Measurements from ENCODE around the gene NELFCD.

Gene NELFCD

DNA sequence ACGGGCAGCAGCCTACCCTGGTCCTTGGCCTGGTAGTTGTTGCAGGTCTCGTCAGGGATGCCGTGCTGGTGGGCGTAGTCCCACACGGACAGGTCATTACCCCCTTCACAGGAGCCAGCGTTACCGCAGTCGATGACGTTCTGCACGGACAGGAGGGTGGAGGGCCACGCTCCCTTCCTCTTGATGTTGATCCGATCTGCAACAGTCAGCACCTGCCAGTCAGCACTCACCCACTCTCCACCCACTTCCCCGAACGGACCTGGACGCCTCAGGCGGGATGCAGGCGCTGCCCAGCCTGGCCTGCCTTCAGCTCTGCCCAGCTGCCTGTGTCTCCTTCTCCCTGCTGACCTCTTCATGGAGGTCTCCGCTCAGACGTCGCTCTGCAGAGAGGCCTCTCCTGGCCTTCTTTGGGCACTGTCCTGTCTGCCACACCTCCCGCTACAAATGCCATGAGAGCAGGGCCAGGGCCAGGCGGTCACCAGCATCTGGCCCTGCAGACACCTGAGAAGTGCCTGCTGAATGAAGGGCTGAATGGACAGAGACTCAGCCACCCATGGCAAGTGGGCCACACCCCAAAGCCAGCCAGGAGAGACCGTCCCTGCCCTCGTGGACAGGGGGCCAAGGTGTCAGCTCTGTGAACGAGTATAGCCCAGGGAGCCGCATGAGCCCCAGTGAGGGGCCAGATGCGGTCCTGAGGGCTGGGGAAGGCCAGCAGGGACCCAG lies 20.6 kb downstream of the NELFCD start:
- H3K9ac ChIP-seq, result no peak overlapping the region
- no peak overlapping the region for H3K4me3 ChIP-seq (IDR thresholded peaks at IDR 0.05; ENCODE audit: insufficient read depth, low read depth, low read length)
- H3K4me2 ChIP-seq, result no peak overlapping the region
- no peaks in the 10 kb centered on the region for H3K79me2 ChIP-seq (ENCODE audit: insufficient read depth, low read depth)
- TF ChIP-seq, protein P1, sequence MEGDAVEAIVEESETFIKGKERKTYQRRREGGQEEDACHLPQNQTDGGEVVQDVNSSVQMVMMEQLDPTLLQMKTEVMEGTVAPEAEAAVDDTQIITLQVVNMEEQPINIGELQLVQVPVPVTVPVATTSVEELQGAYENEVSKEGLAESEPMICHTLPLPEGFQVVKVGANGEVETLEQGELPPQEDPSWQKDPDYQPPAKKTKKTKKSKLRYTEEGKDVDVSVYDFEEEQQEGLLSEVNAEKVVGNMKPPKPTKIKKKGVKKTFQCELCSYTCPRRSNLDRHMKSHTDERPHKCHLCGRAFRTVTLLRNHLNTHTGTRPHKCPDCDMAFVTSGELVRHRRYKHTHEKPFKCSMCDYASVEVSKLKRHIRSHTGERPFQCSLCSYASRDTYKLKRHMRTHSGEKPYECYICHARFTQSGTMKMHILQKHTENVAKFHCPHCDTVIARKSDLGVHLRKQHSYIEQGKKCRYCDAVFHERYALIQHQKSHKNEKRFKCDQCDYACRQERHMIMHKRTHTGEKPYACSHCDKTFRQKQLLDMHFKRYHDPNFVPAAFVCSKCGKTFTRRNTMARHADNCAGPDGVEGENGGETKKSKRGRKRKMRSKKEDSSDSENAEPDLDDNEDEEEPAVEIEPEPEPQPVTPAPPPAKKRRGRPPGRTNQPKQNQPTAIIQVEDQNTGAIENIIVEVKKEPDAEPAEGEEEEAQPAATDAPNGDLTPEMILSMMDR (conservative IDR thresholded peaks at IDR 0.05; ENCODE audit: low read depth, low read length), result no peak
- H4K20me1 ChIP-seq (ENCODE audit: insufficient read depth), result no peaks in the 10 kb centered on the region
- H3K4me1 ChIP-seq (ENCODE audit: low read depth, poor library complexity, severe bottlenecking), result peaks cover 29% of the 10 kb centered on the region
- no peaks in the 10 kb centered on the region for H3K36me3 ChIP-seq (ENCODE audit: insufficient read depth)
- H3K27ac ChIP-seq, result no peak overlapping the region
- no peak overlapping the region for H2AFZ ChIP-seq (ENCODE audit: low read depth)
- peaks cover 11% of the 10 kb centered on the region; the same call in 1 of the 2 replicates for H3K27me3 ChIP-seq (ENCODE audit: insufficient read depth, low read depth)

DNA sequence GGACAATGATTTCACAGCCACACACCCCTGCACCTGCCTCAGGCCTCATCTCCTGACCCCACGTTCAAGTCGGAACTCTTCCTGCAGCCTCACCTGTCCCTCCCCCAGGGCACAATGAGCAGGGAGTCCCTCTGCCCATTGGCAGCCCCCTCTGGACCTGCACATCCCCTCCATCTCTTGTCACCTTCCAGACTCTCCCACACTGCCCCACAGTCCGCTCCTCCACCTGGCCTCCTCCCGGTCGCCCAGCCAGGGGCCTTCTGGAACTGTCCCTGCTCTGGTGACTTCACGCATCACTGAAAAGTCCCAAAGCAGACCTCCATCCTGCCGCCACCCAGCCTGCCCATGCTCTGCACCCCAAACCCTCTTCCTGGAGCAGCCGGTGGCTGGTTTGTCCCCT lies 21.3 kb downstream of the NELFCD start:
- no peak overlapping the region for H2AFZ ChIP-seq (ENCODE audit: low read depth)
- H3K9ac ChIP-seq, result no peak overlapping the region
- H3K27me3 ChIP-seq (ENCODE audit: insufficient read depth, low read depth), result peaks cover 11% of the 10 kb centered on the region; the same call in 1 of the 2 replicates
- H3K79me2 ChIP-seq (ENCODE audit: insufficient read depth, low read depth), result no peaks in the 10 kb centered on the region
- no peaks in the 10 kb centered on the region for H4K20me1 ChIP-seq (ENCODE audit: insufficient read depth)
- H3K4me1 ChIP-seq (ENCODE audit: low read depth, poor library complexity, severe bottlenecking), result peaks cover 29% of the 10 kb centered on the region
- H3K36me3 ChIP-seq (ENCODE audit: insufficient read depth), result no peaks in the 10 kb centered on the region
- no peak overlapping the region for H3K27ac ChIP-seq
- no peak overlapping the region for H3K4me3 ChIP-seq (IDR thresholded peaks at IDR 0.05; ENCODE audit: insufficient read depth, low read depth, low read length)
- TF ChIP-seq, protein P1 (conservative IDR thresholded peaks at IDR 0.05; ENCODE audit: low read depth, low read length), result no peak
- no peak overlapping the region for H3K4me2 ChIP-seq

DNA sequence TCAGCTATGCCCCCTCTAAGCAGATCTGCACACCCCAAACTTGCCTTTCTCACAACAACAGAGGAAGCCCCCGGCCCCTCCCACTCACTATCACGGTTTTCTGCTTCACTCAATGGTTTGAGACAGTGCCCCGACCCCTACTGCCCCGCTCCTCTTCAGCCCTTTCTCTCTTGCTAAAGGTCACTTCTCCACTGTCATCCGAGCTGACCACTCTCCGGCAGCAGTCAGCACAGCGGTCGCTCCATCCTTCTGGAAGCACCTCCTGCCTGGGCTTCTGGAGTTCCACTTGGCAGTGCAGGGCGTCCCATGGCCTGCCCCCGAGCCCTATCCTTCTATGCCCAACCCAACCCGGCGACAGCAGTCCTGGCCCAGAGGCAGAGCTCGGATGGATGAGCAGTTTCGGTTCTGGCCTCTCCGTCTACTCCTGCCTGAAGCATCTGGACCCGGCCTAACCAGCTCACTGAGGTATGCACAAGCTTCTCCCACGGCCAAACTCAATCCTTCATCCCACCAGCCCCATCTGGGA lies 21.9 kb downstream of the NELFCD start:
- peaks cover 29% of the 10 kb centered on the region for H3K4me1 ChIP-seq (ENCODE audit: low read depth, poor library complexity, severe bottlenecking)
- no peaks in the 10 kb centered on the region for H3K79me2 ChIP-seq (ENCODE audit: insufficient read depth, low read depth)
- H3K4me2 ChIP-seq, result no peak overlapping the region
- TF ChIP-seq, protein P1 (conservative IDR thresholded peaks at IDR 0.05; ENCODE audit: low read depth, low read length), result no peak
- peaks cover 15% of the 10 kb centered on the region; the same call in 1 of the 2 replicates for H3K27me3 ChIP-seq (ENCODE audit: insufficient read depth, low read depth)
- H2AFZ ChIP-seq (ENCODE audit: low read depth), result no peak overlapping the region
- no peaks in the 10 kb centered on the region for H3K36me3 ChIP-seq (ENCODE audit: insufficient read depth)
- H3K4me3 ChIP-seq (IDR thresholded peaks at IDR 0.05; ENCODE audit: insufficient read depth, low read depth, low read length), result no peak overlapping the region
- no peak overlapping the region for H3K27ac ChIP-seq
- no peaks in the 10 kb centered on the region for H4K20me1 ChIP-seq (ENCODE audit: insufficient read depth)
- no peak overlapping the region for H3K9ac ChIP-seq

DNA sequence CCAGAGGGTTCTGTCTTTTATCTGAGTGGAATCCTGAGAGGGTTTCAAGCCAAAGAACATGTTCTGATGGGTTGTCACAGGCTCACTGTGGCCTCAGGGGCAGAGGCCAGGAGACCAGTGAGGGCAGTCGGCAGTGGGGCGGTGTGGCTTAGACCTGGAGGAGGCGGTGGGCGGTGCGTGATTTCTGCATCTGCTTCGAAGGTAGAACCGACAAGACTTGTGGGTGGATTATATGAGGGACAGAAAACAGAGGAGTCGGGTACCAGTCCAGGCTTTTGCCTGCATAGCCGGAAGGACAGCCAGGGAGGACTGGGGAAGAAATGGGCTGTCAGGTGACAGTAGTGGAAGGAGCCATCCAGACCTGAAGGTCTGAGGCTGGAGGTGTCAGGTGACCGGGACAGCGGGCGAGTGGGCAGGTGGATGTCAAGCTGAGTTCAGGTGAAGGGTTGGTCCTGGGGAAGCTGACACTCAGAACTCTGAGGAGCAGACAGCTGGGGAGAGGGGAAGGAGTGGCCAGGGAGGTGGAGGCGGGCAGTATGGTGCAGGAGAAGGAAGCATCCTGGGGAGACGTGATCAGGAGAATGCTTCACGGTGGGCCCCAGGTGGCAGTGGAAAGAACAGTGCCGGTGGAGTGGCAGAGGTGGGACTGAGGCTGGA lies 22.9 kb downstream of the NELFCD start:
- Histone ChIP-seq H2AFZ (ENCODE audit: low read depth) (no peak overlapping the region), H3K79me2 (ENCODE audit: insufficient read depth, low read depth) (no peaks in the 10 kb centered on the region), H3K4me3 (IDR thresholded peaks at IDR 0.05; ENCODE audit: insufficient read depth, low read depth, low read length) (no peak overlapping the region), H3K27me3 (ENCODE audit: insufficient read depth, low read depth) (peaks cover 16% of the 10 kb centered on the region; the same call in 1 of the 2 replicates), H3K4me2 (peak overlapping the region; percentile 81; the same call in 1 of the 2 replicates), H3K27ac (no peak overlapping the region), H4K20me1 (ENCODE audit: insufficient read depth) (no peaks in the 10 kb centered on the region), H3K9ac (no peak overlapping the region), H3K36me3 (ENCODE audit: insufficient read depth) (no peaks in the 10 kb centered on the region), H3K4me1 (ENCODE audit: low read depth, poor library complexity, severe bottlenecking) (peaks cover 29% of the 10 kb centered on the region)
- TF ChIP-seq, protein P1 (conservative IDR thresholded peaks at IDR 0.05; ENCODE audit: low read depth, low read length), result no peak

Measured in KMS-11 (cell line).